Tibial nerve (tissue), 3 donors: ENCODE measurements around the gene SECISBP2L.

Experiments used
- POLR2A ChIP-seq, 2 donors: fragments of 450-650 bp; IDR thresholded peaks; one replicate each; pipeline ENCODE4 v1.6.1; 2017; ENCODE audit warnings: antibody characterized with exemption in 2 of 2, mild to moderate bottlenecking in 2 of 2, moderate library complexity in 2 of 2
- TF ChIP-seq, protein P1 (sequence below), 5 experiments: fragments of 200-600 bp in 3 of 5; fragments of 450-650 bp in 2 of 5; sonication (generic) in 3 of 5; IDR thresholded peaks; one replicate each; pipeline ENCODE4 v1.5.1; 2016 to 2019; ENCODE audit warnings: antibody characterized with exemption in 5 of 5, mild to moderate bottlenecking in 3 of 5, moderate library complexity in 2 of 5

DNA sequence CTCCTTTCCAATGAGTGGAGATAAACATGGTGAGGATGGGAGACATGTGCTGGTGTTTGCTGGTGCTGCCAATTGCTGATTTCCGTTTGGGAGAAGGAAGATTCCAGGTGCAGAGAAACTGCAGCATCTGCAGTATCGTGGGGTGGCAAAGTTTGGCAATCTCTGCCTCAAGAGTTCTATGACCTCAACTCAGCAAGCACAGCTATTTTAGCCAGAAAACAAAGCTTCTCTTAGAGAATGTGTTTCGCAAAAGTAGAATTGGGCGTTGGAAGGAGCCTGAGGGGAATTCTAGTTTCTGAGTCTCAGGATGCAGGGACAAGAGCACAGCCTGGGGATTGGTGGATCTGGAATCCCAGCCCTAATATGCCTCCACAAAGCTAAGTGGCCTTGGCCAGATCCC is 64.3 kb downstream of the SECISBP2L start:
- no peak for TF ChIP-seq POLR2A (IDR thresholded peaks at IDR 0.05)
- TF ChIP-seq, protein P1, sequence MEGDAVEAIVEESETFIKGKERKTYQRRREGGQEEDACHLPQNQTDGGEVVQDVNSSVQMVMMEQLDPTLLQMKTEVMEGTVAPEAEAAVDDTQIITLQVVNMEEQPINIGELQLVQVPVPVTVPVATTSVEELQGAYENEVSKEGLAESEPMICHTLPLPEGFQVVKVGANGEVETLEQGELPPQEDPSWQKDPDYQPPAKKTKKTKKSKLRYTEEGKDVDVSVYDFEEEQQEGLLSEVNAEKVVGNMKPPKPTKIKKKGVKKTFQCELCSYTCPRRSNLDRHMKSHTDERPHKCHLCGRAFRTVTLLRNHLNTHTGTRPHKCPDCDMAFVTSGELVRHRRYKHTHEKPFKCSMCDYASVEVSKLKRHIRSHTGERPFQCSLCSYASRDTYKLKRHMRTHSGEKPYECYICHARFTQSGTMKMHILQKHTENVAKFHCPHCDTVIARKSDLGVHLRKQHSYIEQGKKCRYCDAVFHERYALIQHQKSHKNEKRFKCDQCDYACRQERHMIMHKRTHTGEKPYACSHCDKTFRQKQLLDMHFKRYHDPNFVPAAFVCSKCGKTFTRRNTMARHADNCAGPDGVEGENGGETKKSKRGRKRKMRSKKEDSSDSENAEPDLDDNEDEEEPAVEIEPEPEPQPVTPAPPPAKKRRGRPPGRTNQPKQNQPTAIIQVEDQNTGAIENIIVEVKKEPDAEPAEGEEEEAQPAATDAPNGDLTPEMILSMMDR (IDR thresholded peaks at IDR 0.05) = no peak
